SK-N-SH treated with all-trans-retinoic acid at 6 μM for 48 hours (cell line): ENCODE measurements around the gene CST9.

Source experiments
- ATAC-seq: fragments of 200-7000 bp; cut with Tn5 transposase; 3 replicates; pipeline ENCODE4 v1.9.1; 2020; ENCODE audit warnings: mild to moderate bottlenecking, moderate library complexity
- ARNTL ChIP-seq: fragments of 450-650 bp; formaldehyde crosslinking; IDR thresholded peaks from 2 replicates; pipeline ENCODE4 v1.5.0; 2020; ENCODE audit warnings: low read depth, mild to moderate bottlenecking, moderate library complexity, borderline replicate concordance
- BACH2 ChIP-seq: fragments of 250-450 bp; sonication (Bioruptor Pico); IDR thresholded peaks from 2 replicates; pipeline ENCODE4 v1.9.0; 2021; ENCODE audit warnings: mild to moderate bottlenecking, borderline replicate concordance
- CREB5 ChIP-seq: fragments of 250-450 bp; sonication (Bioruptor Pico); IDR thresholded peaks from 2 replicates; pipeline ENCODE4 v1.5.1; 2020; ENCODE audit warnings: low read depth, mild to moderate bottlenecking, moderate library complexity
- CSDC2 ChIP-seq: fragments of 250-450 bp; sonication (Bioruptor Pico); IDR thresholded peaks from 2 replicates; pipeline ENCODE4 v1.5.0; 2020; ENCODE audit warnings: mild to moderate bottlenecking, moderate library complexity
- ESRRG ChIP-seq: fragments of 250-450 bp; sonication (Bioruptor Pico); IDR thresholded peaks from 2 replicates; pipeline ENCODE4 v1.6.1; 2021; ENCODE audit warnings: mild to moderate bottlenecking
- ISL1 ChIP-seq: fragments of 250-450 bp; sonication (Bioruptor Pico); IDR thresholded peaks from 2 replicates; pipeline ENCODE4 v2.1.2; 2022; ENCODE audit warnings: mild to moderate bottlenecking, moderate library complexity
- OSR1 ChIP-seq: fragments of 250-450 bp; sonication (Bioruptor Pico); IDR thresholded peaks from 2 replicates; pipeline ENCODE4 v1.8.0; 2022; ENCODE audit warnings: moderate library complexity, mild to moderate bottlenecking, inconsistent platforms
- PATZ1 ChIP-seq: fragments of 250-450 bp; sonication (Bioruptor Pico); IDR thresholded peaks from 2 replicates; pipeline ENCODE4 v1.8.0; 2020; ENCODE audit warnings: mild to moderate bottlenecking, moderate library complexity, borderline replicate concordance
- POU6F1 ChIP-seq: fragments of 250-450 bp; sonication (Bioruptor Pico); IDR thresholded peaks from 2 replicates; pipeline ENCODE4 v1.8.0; 2021; ENCODE audit warnings: low read depth, mild to moderate bottlenecking, moderate library complexity, borderline replicate concordance
- PPARA ChIP-seq: fragments of 250-450 bp; sonication (Bioruptor Pico); IDR thresholded peaks from 2 replicates; pipeline ENCODE4 v1.5.0; 2020; ENCODE audit warnings: mild to moderate bottlenecking, borderline replicate concordance
- RARB ChIP-seq: fragments of 250-450 bp; sonication (Bioruptor Pico); IDR thresholded peaks from 2 replicates; pipeline ENCODE4 v1.8.0; 2021; ENCODE audit warnings: mild to moderate bottlenecking, moderate library complexity
- TCF4 ChIP-seq: fragments of 250-450 bp; sonication (Bioruptor Pico); IDR thresholded peaks from 2 replicates; pipeline ENCODE4 v1.8.0; 2021; ENCODE audit warnings: mild to moderate bottlenecking, moderate library complexity, borderline replicate concordance
- TOX ChIP-seq: fragments of 250-450 bp; sonication (Bioruptor Pico); IDR thresholded peaks from 2 replicates; pipeline ENCODE4 v1.8.0; 2021; ENCODE audit warnings: mild to moderate bottlenecking, moderate library complexity, borderline replicate concordance
- ZC3H10 ChIP-seq: fragments of 250-450 bp; sonication (Bioruptor Pico); IDR thresholded peaks from 2 replicates; pipeline ENCODE4 v1.5.1; 2021; ENCODE audit warnings: mild to moderate bottlenecking, moderate library complexity
- ZFP3 ChIP-seq: fragments of 250-450 bp; sonication (Bioruptor Pico); IDR thresholded peaks from 2 replicates; pipeline ENCODE4 v1.5.0; 2020; ENCODE audit warnings: mild to moderate bottlenecking, moderate library complexity
- ZFP30 ChIP-seq: fragments of 450-650 bp; formaldehyde crosslinking; IDR thresholded peaks from 2 replicates; pipeline ENCODE4 v1.5.0; 2022; ENCODE audit warnings: mild to moderate bottlenecking, moderate library complexity
- ZNF70 ChIP-seq: fragments of 450-650 bp; formaldehyde crosslinking; IDR thresholded peaks from 2 replicates; pipeline ENCODE4 v1.5.0; 2020; ENCODE audit warnings: mild to moderate bottlenecking, moderate library complexity
- ZNF8 ChIP-seq: fragments of 450-650 bp; formaldehyde crosslinking; IDR thresholded peaks from 2 replicates; pipeline ENCODE4 v1.5.0; 2020; ENCODE audit warnings: mild to moderate bottlenecking, moderate library complexity
- TF ChIP-seq, protein P1 (sequence below): fragments of 250-450 bp; sonication (Bioruptor Pico); IDR thresholded peaks from 2 replicates; pipeline ENCODE4 v1.5.0; 2020; ENCODE audit warnings: mild to moderate bottlenecking, moderate library complexity
- TF ChIP-seq, protein P2 (sequence below): fragments of 250-450 bp; sonication (Bioruptor Pico); IDR thresholded peaks from 2 replicates; pipeline ENCODE4 v1.5.1; 2021; ENCODE audit warnings: mild to moderate bottlenecking, moderate library complexity

The CST9 gene

DNA sequence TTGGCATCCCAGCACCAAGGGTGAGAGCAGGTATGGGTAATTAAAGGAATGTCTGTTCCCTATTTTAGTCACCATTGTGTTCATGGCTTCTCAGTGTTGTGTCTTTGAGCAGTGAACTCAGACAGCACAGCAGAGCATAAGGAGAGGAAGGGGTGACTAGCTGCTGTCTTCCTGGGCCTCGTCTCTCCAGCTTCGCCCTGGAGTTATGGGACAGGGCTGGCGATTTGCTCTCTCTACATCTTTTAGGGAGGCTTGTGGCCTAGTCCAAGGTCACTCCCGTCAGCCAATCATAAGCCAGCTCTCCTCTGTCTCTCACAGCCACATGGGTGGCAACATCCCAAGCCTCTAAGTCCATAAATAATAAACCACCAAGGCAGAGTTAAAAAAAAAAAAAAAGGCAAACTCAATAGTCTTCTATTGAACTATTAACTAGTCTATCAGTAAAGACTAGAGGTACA lies 24.7 kb upstream of the CST9 start (continued):
- TF ChIP-seq, protein P1, sequence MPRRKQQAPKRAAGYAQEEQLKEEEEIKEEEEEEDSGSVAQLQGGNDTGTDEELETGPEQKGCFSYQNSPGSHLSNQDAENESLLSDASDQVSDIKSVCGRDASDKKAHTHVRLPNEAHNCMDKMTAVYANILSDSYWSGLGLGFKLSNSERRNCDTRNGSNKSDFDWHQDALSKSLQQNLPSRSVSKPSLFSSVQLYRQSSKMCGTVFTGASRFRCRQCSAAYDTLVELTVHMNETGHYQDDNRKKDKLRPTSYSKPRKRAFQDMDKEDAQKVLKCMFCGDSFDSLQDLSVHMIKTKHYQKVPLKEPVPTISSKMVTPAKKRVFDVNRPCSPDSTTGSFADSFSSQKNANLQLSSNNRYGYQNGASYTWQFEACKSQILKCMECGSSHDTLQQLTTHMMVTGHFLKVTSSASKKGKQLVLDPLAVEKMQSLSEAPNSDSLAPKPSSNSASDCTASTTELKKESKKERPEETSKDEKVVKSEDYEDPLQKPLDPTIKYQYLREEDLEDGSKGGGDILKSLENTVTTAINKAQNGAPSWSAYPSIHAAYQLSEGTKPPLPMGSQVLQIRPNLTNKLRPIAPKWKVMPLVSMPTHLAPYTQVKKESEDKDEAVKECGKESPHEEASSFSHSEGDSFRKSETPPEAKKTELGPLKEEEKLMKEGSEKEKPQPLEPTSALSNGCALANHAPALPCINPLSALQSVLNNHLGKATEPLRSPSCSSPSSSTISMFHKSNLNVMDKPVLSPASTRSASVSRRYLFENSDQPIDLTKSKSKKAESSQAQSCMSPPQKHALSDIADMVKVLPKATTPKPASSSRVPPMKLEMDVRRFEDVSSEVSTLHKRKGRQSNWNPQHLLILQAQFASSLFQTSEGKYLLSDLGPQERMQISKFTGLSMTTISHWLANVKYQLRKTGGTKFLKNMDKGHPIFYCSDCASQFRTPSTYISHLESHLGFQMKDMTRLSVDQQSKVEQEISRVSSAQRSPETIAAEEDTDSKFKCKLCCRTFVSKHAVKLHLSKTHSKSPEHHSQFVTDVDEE, result no peak
- no peak for TF ChIP-seq ARNTL (CRISPR knock-in tag)
- no peak for TF ChIP-seq ZNF8
- TF ChIP-seq RARB (CRISPR knock-in tag), result no peak

DNA sequence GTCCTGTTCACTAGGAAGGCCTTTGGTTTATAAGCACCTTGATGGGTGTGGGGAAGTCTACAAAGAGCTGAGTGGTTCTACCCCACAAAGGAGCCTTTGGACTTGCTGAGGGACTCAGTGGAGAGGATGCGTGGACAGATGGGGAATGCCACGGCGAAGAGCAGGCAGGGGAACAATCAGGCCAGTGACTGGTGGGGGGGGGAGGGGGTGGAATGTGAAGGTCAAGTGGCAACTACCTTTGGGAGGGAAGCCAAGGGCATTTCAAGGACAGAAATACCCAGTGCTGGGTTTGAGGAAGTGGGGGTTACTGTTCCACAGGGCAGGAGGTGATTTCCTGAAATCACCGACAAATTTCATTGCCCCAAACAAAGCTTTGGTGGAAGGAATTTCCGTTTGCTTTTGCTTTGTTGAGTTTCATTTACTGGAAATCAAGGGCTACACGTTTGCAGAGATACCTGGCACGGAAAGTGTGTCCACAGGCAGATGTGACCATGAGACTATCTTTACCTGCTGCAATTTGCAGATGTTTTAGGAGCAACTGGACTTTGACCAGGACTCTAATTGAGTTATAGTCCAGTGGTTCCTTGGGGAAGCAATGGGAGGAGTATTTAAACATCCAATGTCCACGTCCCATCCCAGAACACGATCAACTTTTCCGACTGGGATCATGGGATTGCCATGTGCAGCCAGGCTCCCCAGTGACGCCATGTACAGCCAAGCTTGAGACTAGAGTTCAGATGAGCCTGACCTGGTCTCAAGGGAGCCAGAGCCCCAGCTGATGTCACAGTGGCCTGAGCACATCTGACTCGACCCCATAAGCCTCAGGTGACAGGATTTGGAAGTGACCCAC lies 24.1 kb upstream of the CST9 start:
- TF ChIP-seq PATZ1 (CRISPR knock-in tag) (no peak), ARNTL (CRISPR knock-in tag) (no peak), PPARA (no peak), OSR1 (CRISPR knock-in tag) (no peak), ISL1 (CRISPR knock-in tag) (no peak), BACH2 (CRISPR knock-in tag) (no peak), ZC3H10 (CRISPR knock-in tag) (no peak), CSDC2 (CRISPR knock-in tag) (no peak), ZNF70 (CRISPR knock-in tag) (no peak), ZFP3 (CRISPR knock-in tag) (no peak), ZFP30 (CRISPR knock-in tag) (no peak), RARB (CRISPR knock-in tag) (no peak), TOX (no peak), POU6F1 (CRISPR knock-in tag) (no peak), ESRRG (no peak), CREB5 (CRISPR knock-in tag) (no peak)
- TF ChIP-seq, protein P2, sequence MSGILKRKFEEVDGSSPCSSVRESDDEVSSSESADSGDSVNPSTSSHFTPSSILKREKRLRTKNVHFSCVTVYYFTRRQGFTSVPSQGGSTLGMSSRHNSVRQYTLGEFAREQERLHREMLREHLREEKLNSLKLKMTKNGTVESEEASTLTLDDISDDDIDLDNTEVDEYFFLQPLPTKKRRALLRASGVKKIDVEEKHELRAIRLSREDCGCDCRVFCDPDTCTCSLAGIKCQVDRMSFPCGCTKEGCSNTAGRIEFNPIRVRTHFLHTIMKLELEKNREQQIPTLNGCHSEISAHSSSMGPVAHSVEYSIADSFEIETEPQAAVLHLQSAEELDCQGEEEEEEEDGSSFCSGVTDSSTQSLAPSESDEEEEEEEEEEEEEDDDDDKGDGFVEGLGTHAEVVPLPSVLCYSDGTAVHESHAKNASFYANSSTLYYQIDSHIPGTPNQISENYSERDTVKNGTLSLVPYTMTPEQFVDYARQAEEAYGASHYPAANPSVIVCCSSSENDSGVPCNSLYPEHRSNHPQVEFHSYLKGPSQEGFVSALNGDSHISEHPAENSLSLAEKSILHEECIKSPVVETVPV (CRISPR knock-in tag), result no peak
- TF ChIP-seq, all 23 proteins: peak for 0
- no peak for ATAC-seq

DNA sequence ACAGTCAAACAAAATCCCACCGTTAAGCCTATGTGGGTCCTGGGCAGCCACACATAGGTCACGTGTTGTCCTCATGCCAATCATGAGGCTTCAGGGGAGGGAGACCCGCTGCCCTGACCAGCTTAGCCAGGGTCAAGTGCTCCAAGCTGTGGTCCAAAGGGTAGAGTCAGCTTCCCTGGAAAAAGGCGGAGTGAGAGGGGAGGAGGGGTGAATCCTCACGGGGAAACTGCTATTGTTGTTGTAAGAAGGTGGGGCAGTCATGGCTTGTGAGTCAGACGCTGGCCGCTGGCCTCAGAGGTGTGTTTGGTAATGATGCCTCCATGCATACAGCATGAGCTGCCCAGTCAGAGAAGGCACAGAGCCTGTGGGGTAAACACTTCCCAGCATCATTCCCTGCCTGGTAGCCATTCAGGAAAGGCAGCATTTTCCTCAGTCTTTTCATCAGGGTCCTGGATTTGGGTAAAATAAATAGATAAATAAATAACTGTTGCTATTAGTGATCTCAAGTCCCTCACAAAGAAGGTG lies 23.4 kb upstream of the CST9 start:
- no peak for ATAC-seq
- TF ChIP-seq, protein P1, result no peak
- TF ChIP-seq ZC3H10 (CRISPR knock-in tag), result no peak
- TF ChIP-seq TCF4 (CRISPR knock-in tag), result no peak
- no peak for TF ChIP-seq CREB5 (CRISPR knock-in tag)
- no peak for TF ChIP-seq POU6F1 (CRISPR knock-in tag)
- TF ChIP-seq CSDC2 (CRISPR knock-in tag), result no peak
- TF ChIP-seq ARNTL (CRISPR knock-in tag), result no peak
